Measurements from ENCODE around the gene USF2. TPM values are rescaled to one million over a fixed set of nuclear protein-coding genes. Genes with fewer than 3 reads are reported as not detected.

Gene USF2
- polyA plus RNA-seq, 1 of the 3 experiments (the other 2 are of a cell fraction), result 102 TPM

DNA sequence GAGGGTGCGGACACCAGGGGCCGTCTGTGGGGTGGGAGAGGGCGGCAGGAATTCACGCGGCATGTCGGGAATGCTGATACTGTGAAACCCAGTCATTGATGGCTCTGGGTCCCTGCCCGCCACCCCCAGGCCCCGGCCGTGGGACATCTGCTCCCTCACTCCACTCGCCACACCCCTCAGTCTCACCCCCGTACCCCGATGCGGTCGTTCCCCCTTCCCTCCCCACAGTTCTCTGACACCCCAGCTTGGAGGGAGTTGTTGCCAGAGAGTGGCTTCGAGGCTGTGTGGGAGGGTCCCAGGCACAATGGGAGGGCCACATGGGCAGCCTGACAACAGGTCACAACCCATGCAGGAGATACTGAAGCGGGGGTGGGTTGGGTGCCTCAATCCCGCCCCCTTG, 25.0 kb downstream of the USF2 start:
- Histone ChIP-seq H2AFZ (ENCODE audit: low read depth) (no peak overlapping the region), H3K79me2 (ENCODE audit: insufficient read depth) (no peaks in the 10 kb centered on the region), H4K20me1 (ENCODE audit: insufficient read depth) (no peaks in the 10 kb centered on the region), H3K4me1 (ENCODE audit: control insufficient read depth in 1 of 2, insufficient read depth in 2 of 2, low read depth in 1 of 2, low read length in 1 of 2) (no peaks in the 10 kb centered on the region), H3K9me3 (no peaks in the 10 kb centered on the region), H3K4me2 (no peak overlapping the region), H3K27ac (ENCODE audit: low read depth in 2 of 2, low read length in 1 of 2) (no peak overlapping the region), H3K4me3 (ENCODE audit: low read depth in 2 of 2, low read length in 1 of 2) (no peak overlapping the region), H3K9me2 (no peaks in the 10 kb centered on the region), H3F3A (replicated peaks; ENCODE audit: insufficient read depth) (no peaks in the 10 kb centered on the region), H3K27me3 (ENCODE audit: insufficient read depth) (peaks cover 75% of the 10 kb centered on the region), H3K36me3 (replicated peaks in 1 of 2; ENCODE audit: control insufficient read depth in 1 of 2, insufficient read depth in 2 of 2, low read length in 1 of 2) (no peaks in the 10 kb centered on the region), H3K9ac (no peak overlapping the region)
- TF ChIP-seq SIN3A (IDR thresholded peaks at IDR 0.05; ENCODE audit: borderline replicate concordance, low read depth, low read length), result no peak
- TF ChIP-seq RXRA (IDR thresholded peaks at IDR 0.05; ENCODE audit: borderline replicate concordance, low read depth), result no peak
- TF ChIP-seq ELF1 (IDR thresholded peaks at IDR 0.05), result no peak
- no peak for TF ChIP-seq FOSL2 (IDR thresholded peaks at IDR 0.05; ENCODE audit: borderline replicate concordance, low read depth)
- TF ChIP-seq, protein P1, sequence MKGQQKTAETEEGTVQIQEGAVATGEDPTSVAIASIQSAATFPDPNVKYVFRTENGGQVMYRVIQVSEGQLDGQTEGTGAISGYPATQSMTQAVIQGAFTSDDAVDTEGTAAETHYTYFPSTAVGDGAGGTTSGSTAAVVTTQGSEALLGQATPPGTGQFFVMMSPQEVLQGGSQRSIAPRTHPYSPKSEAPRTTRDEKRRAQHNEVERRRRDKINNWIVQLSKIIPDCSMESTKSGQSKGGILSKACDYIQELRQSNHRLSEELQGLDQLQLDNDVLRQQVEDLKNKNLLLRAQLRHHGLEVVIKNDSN (IDR thresholded peaks at IDR 0.05; ENCODE audit: borderline replicate concordance, low read depth), result no peak
- TF ChIP-seq, protein P2, sequence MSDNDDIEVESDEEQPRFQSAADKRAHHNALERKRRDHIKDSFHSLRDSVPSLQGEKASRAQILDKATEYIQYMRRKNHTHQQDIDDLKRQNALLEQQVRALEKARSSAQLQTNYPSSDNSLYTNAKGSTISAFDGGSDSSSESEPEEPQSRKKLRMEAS (IDR thresholded peaks at IDR 0.05; ENCODE audit: low read depth), result no peak
- no peak for TF ChIP-seq NRF1 (IDR thresholded peaks at IDR 0.05; ENCODE audit: low read depth, low read length)
- TF ChIP-seq TAF1 (IDR thresholded peaks at IDR 0.05; ENCODE audit: borderline replicate concordance, low read depth, low read length), result no peak
- TF ChIP-seq EZH2phosphoT487 (IDR thresholded peaks at IDR 0.05; ENCODE audit: borderline replicate concordance, low read depth), result no peak
- TF ChIP-seq SMC3 (IDR thresholded peaks at IDR 0.05; ENCODE audit: low read depth, low read length), result no peak
- no peak for TF ChIP-seq MEF2A (IDR thresholded peaks at IDR 0.05; ENCODE audit: borderline replicate concordance, low read depth)
- TF ChIP-seq CHD2 (IDR thresholded peaks at IDR 0.05; ENCODE audit: low read length, partially characterized antibody), result no peak
- no peak for DNase-seq
- POLR2A ChIA-PET, result no interaction called here
- 12% methylated on average over 11 of the region's 17 CpGs for WGBS (ENCODE audit: low lambda C conversion rate)
- CTCF ChIA-PET, result interaction anchor here (0.9 kb wide), 1 partner anchor 59 kb away, joined by 3 read pairs; no protein-coding TSS in a partner anchor

DNA sequence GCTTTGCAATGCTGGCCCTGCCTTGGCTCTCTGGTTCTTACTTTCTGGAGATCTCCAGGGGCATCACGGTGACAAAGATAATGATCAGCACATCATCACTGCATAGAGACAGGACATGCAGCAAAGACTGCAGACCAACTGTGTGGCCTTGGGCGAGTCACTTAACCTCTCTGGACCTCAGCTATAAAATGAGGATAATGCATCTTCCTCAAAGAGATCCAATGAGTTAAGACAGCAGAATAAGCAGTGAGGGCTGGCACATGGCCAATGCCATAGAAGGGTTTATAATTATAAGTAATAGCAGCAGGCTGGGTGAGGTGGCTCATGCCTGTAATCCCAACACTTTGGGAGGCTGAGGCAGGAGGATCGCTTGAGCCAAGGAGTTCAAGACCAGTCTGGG, 25.6 kb downstream of the USF2 start:
- no peak overlapping the region for H2AFZ ChIP-seq (ENCODE audit: low read depth)
- no peaks in the 10 kb centered on the region for H3K9me3 ChIP-seq
- DNase-seq, result no peak
- CTCF ChIA-PET, result interaction anchor here (0.9 to 2.2 kb wide), 5 partner anchors 10 to 184 kb away, joined by 3 to 5 read pairs (median 3); no protein-coding TSS in a partner anchor
- no peaks in the 10 kb centered on the region for H4K20me1 ChIP-seq (ENCODE audit: insufficient read depth)
- H3K4me1 ChIP-seq (ENCODE audit: control insufficient read depth in 1 of 2, insufficient read depth in 2 of 2, low read depth in 1 of 2, low read length in 1 of 2), result no peaks in the 10 kb centered on the region
- no peak overlapping the region for H3K27ac ChIP-seq (ENCODE audit: low read depth in 2 of 2, low read length in 1 of 2)
- peaks cover 70% of the 10 kb centered on the region for H3K27me3 ChIP-seq (ENCODE audit: insufficient read depth)
- no peaks in the 10 kb centered on the region for H3K36me3 ChIP-seq (replicated peaks in 1 of 2; ENCODE audit: control insufficient read depth in 1 of 2, insufficient read depth in 2 of 2, low read length in 1 of 2)
- H3K9ac ChIP-seq, result no peak overlapping the region
- no peaks in the 10 kb centered on the region for H3F3A ChIP-seq (replicated peaks; ENCODE audit: insufficient read depth)
- H3K4me2 ChIP-seq, result no peak overlapping the region
- POLR2A ChIA-PET, result no interaction called here
- no peaks in the 10 kb centered on the region for H3K79me2 ChIP-seq (ENCODE audit: insufficient read depth)
- H3K9me2 ChIP-seq, result no peaks in the 10 kb centered on the region
- H3K4me3 ChIP-seq (ENCODE audit: low read depth in 2 of 2, low read length in 1 of 2), result no peak overlapping the region
- WGBS (ENCODE audit: low lambda C conversion rate), result 16% methylated on average over 3 of the region's 3 CpGs
- TF ChIP-seq EZH2phosphoT487 (IDR thresholded peaks at IDR 0.05; ENCODE audit: borderline replicate concordance, low read depth), result no peak
- no peak for TF ChIP-seq TEAD4 (IDR thresholded peaks at IDR 0.05; ENCODE audit: borderline replicate concordance, insufficient read depth)
- TF ChIP-seq, protein P3, sequence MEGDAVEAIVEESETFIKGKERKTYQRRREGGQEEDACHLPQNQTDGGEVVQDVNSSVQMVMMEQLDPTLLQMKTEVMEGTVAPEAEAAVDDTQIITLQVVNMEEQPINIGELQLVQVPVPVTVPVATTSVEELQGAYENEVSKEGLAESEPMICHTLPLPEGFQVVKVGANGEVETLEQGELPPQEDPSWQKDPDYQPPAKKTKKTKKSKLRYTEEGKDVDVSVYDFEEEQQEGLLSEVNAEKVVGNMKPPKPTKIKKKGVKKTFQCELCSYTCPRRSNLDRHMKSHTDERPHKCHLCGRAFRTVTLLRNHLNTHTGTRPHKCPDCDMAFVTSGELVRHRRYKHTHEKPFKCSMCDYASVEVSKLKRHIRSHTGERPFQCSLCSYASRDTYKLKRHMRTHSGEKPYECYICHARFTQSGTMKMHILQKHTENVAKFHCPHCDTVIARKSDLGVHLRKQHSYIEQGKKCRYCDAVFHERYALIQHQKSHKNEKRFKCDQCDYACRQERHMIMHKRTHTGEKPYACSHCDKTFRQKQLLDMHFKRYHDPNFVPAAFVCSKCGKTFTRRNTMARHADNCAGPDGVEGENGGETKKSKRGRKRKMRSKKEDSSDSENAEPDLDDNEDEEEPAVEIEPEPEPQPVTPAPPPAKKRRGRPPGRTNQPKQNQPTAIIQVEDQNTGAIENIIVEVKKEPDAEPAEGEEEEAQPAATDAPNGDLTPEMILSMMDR (IDR thresholded peaks at IDR 0.05), result no peak
- TF ChIP-seq, protein P4, sequence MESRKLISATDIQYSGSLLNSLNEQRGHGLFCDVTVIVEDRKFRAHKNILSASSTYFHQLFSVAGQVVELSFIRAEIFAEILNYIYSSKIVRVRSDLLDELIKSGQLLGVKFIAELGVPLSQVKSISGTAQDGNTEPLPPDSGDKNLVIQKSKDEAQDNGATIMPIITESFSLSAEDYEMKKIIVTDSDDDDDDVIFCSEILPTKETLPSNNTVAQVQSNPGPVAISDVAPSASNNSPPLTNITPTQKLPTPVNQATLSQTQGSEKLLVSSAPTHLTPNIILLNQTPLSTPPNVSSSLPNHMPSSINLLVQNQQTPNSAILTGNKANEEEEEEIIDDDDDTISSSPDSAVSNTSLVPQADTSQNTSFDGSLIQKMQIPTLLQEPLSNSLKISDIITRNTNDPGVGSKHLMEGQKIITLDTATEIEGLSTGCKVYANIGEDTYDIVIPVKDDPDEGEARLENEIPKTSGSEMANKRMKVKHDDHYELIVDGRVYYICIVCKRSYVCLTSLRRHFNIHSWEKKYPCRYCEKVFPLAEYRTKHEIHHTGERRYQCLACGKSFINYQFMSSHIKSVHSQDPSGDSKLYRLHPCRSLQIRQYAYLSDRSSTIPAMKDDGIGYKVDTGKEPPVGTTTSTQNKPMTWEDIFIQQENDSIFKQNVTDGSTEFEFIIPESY (IDR thresholded peaks at IDR 0.05; ENCODE audit: borderline replicate concordance, low read depth), result no peak
- no peak for TF ChIP-seq TCF12 (IDR thresholded peaks at IDR 0.05)
- no peak for TF ChIP-seq RAD21 (IDR thresholded peaks at IDR 0.05; ENCODE audit: low read length)
- no peak for TF ChIP-seq GATA2 (CRISPR knock-in tag; IDR thresholded peaks at IDR 0.05)
- TF ChIP-seq JUND (IDR thresholded peaks at IDR 0.05), result no peak
- TF ChIP-seq MXI1 (IDR thresholded peaks at IDR 0.05; ENCODE audit: low read depth, low read length), result no peak
- TF ChIP-seq RFX5 (IDR thresholded peaks at IDR 0.05; ENCODE audit: low read length), result no peak
- TF ChIP-seq SIN3A (IDR thresholded peaks at IDR 0.05; ENCODE audit: borderline replicate concordance, low read depth, low read length), result no peak
- no peak for TF ChIP-seq POLR2AphosphoS5 (IDR thresholded peaks at IDR 0.05; ENCODE audit: low read depth, low read length)
- no peak for TF ChIP-seq FOXJ3 (CRISPR knock-in tag; IDR thresholded peaks at IDR 0.05)
- TF ChIP-seq YY1 (IDR thresholded peaks at IDR 0.05; ENCODE audit: low read depth), result no peak
- TF ChIP-seq RCOR1 (IDR thresholded peaks at IDR 0.05; ENCODE audit: low read length), result no peak
